COLO829 (cell line): ENCODE results near the gene MDFIC2.

ENCODE experiments used
- DNase-seq: peaks from one replicate; pipeline ENCODE4 v3.0.0; 2012; ENCODE audit warnings: low spot score

Gene MDFIC2

DNA sequence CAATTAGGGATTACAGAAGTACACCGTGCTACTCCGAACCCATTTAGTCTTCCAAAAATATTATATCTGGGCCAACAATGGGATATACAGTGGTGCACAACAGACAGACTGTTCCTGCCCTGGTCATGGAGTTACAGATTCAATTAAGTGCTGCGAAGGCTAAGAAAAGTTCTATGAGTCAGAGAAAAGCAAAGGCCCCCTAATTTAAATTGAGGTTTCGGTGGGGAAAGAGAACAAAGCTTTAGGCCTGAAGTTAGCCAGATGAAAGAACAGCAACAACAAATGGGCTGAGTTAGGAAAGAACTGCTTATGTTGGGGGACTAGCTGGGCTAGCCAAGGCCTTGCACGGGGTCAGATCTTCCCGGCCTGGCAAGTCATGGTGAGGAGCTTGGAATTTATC lies 131.8 kb downstream of the MDFIC2 start:
- DNase-seq, result no peak

DNA sequence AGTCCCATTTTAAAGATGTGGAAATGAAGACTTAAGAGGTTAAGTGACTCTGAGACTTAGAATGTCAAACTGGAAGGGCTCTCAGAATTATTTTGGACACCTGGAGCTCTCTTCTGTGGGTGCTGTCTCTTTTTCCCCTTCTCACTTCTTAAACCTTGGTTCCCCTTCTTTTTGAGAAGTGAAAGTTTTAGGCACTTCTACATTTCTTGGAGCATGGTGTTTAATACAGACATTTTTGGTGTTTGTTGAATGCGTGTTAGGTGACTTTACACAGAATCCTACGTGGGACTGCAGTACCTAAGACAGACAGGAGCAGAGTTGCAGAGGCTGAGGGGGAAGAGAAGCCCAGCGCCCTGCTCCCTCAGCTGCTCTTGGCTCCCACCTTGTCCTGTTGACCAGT lies 133.3 kb downstream of the MDFIC2 start:
- no peak for DNase-seq

DNA sequence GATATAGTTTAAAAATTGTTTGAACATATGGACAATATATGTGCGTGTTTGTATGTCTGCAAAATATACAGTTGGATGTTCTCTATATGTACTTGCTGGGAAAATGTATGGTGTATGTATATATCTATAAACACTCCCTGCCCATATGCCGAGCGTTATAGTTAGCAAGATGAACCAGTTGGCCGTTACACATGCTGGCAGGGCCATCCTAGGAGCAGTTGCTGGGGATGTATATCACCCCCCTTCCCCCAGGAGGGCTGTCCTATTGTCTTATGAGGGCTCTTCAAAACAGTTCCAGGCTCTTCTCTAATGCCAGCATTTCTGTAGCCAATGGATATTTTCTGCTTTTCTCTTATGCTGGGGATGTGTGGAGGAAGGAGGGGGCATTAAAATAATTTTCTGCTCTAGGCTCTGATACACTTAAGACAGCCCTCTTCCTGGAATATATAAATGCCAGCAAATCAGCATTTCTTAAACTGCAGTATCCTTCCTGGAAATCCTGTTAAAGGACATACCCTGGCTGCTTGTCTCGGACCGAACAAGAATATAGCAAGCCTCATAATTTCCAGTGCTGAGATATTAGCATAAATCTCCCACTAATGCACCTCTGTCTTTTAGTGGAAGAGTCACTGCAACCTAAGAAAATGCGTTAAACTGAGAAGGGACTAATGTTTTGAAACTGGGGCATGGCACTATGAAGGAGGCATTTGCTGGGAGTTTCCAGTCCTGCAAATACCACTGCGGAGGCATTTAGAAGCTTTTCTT lies 134.4 kb downstream of the MDFIC2 start:
- DNase-seq, result no peak

DNA sequence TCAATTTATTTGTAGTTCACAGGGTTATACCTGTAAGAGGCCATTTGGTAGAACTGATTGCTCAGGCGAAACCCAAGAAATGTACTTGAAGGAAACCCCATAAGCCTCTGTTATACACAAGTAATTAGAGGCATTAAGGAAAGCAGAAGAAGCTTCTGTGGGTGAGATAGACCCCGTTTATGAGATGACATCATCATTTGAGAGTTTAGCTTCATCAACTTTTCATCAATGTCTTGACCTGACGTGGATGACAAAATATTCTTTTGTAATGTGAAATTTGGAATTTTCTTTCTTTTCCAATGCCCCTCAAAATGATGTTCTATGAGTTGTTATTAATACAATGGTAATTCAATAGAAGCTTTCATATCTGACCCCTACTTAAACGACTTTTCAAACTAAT lies 136.2 kb downstream of the MDFIC2 start:
- no peak for DNase-seq

DNA sequence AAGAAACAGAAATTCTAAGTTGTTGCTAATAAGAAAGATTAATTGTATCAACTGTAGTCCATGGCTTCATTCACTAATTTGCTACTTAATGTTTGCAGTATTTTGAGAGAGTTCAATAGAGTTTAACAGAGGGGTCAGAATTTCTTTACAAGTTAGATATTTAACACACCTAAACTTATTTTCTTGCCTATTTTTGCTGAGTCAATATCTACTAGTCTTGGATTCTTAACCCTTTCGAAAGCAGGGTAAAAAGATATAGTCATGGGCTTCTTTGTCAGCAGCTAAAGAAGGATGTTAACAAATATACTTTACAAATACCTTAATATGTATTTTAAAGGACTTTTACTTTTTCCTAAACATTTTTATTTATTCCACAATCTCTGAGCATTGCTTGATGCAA lies 155.6 kb downstream of the MDFIC2 start:
- no peak for DNase-seq

DNA sequence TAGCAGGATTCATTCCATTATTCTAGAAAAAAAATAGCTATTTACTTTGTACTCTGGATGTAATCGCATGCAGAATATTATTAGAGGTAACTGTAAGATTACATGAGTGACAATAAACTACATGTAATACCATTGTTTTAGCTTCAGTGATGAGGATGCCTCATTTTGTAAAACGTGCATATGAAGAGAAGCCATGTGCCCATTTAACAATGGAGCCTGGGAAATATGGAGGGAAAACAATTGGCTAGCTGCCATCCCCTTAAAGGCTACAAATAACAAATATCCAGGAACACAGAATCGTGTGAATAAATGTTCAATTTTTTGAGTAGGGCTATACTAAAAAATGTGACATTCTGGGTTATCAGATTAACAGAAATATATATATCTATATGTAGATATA lies 161.8 kb downstream of the MDFIC2 start:
- no peak for DNase-seq

DNA sequence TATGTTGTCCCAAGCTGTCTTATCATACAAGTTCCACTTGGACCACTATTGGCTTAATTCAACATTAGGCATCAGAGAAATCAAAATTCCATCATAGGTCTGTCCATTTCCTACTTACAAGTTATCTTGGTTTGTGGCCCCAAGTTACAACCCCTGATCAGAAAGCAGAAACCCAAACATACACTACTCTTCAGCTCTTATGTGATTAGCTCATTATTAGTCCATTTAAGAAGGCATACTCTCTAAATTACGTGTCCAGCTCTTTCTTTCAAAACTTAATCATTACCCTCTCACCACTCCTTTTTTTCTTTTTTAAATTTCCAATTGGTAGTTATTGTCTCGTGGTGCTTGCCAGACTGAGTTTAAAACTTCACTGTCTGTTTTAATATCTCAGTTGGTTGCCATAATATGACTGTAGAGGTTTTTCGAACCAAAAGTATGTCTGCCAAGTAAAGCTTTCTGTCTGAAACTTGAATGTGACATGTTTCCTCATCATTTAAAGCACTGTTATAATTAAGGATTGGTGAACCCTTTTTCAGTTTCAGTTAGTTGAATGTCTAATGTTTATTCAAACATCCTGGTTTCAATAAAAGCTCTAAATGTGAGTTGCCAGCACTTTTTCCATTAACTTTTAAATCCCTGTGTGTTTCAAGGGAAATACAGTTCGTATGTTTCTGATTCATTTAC lies 162.6 kb downstream of the MDFIC2 start:
- DNase-seq, result no peak
